K562 (cell line): Measurements from ENCODE around the gene PCSK5.

Experiments
- CHD4 ChIP-seq: fragments of 200-600 bp; sonication (generic); IDR thresholded peaks from 3 replicates; pipeline ENCODE4 v1.6.1; 2012; ENCODE audit warnings: low read depth, mild to moderate bottlenecking, mixed read lengths, low read length, inconsistent platforms; ENCODE audit not compliant: insufficient read depth, insufficient replicate concordance, poor library complexity, severe bottlenecking
- EHMT2 ChIP-seq: fragments of 450-650 bp; IDR thresholded peaks from 2 replicates; pipeline ENCODE4 v1.6.1; 2018; ENCODE audit warnings: antibody characterized with exemption
- EP300 ChIP-seq: IDR thresholded peaks from 2 replicates; pipeline ENCODE4 v1.6.1; 2012; ENCODE audit warnings: low read length, improper control_type of control experiment
- IRF1 ChIP-seq: sonication (generic); formaldehyde crosslinking; IDR thresholded peaks from 2 replicates; pipeline ENCODE4 v1.8.0; 2022; ENCODE audit warnings: missing genetic modification reagents, mild to moderate bottlenecking, borderline replicate concordance
- JUNB ChIP-seq: fragments of 450-650 bp; formaldehyde crosslinking; conservative IDR thresholded peaks from 2 replicates; pipeline ENCODE4 v1.4.0; 2020; ENCODE audit warnings: mild to moderate bottlenecking
- POLR2A ChIP-seq: fragments of 450-650 bp; conservative IDR thresholded peaks from 2 replicates; pipeline ENCODE4 v1.6.1; 2016
- POLR2AphosphoS5 ChIP-seq: IDR thresholded peaks from 2 replicates; pipeline ENCODE4 v1.6.1; 2011; ENCODE audit warnings: mild to moderate bottlenecking, low read depth, low read length, moderate library complexity; ENCODE audit not compliant: control insufficient read depth, insufficient read depth
- RHOXF2B ChIP-seq: fragments of 250-450 bp; sonication (Bioruptor Pico); conservative IDR thresholded peaks from 2 replicates; pipeline ENCODE4 v1.5.1; 2021
- SMARCC2 ChIP-seq: fragments of 450-650 bp; IDR thresholded peaks from 2 replicates; pipeline ENCODE4 v1.6.1; 2017; ENCODE audit warnings: antibody characterized with exemption, moderate library complexity, mild to moderate bottlenecking, low read depth
- TAF1 ChIP-seq: IDR thresholded peaks from 2 replicates; pipeline ENCODE4 v1.6.1; 2011; ENCODE audit warnings: mild to moderate bottlenecking, low read length, moderate library complexity; ENCODE audit not compliant: insufficient read depth, control insufficient read depth, severe bottlenecking; ENCODE audit errors: extremely low read depth
- ZKSCAN3 ChIP-seq: fragments of 250-450 bp; sonication (Bioruptor Pico); IDR thresholded peaks from 2 replicates; pipeline ENCODE4 v1.4.0; 2020
- ZZZ3 ChIP-seq: fragments of 450-650 bp; IDR thresholded peaks from 2 replicates; pipeline ENCODE4 v1.6.1; 2016; ENCODE audit warnings: antibody characterized with exemption, mild to moderate bottlenecking, moderate library complexity
- TF ChIP-seq, protein P1 (sequence below), 3 experiments: IDR thresholded peaks in 2 of 3; conservative IDR thresholded peaks in 1 of 3; 2 replicates each; pipeline ENCODE4 v1.5.1; 2011 to 2012; ENCODE audit warnings: low read length in 3 of 3, mild to moderate bottlenecking in 3 of 3, control low read depth in 2 of 3, improper control_type of control experiment in 1 of 3, inconsistent platforms in 1 of 3, low read depth in 1 of 3, mixed read lengths in 1 of 3, moderate library complexity in 1 of 3; ENCODE audit not compliant: insufficient read depth in 2 of 3

DNA sequence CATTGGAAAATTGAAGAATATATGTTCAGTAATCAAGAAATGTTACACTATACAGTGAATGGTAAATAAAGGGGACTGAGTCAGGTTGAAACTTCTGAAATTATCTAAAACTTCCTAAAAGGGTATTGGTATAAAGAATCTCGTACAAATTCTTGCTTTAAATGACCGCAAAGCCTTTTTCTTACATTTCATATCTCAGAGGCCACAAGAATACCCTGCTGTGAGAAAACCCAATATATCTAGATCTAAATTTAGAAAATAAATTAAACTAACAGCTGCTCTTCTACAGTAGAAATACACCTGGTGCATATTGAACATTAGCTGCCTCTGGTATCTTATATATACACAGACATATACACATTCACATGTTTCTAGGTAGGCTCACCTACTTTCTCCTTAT is 221.7 kb downstream of the PCSK5 start:
- no peak for TF ChIP-seq IRF1
- TF ChIP-seq POLR2AphosphoS5 = no peak
- TF ChIP-seq, protein P1, sequence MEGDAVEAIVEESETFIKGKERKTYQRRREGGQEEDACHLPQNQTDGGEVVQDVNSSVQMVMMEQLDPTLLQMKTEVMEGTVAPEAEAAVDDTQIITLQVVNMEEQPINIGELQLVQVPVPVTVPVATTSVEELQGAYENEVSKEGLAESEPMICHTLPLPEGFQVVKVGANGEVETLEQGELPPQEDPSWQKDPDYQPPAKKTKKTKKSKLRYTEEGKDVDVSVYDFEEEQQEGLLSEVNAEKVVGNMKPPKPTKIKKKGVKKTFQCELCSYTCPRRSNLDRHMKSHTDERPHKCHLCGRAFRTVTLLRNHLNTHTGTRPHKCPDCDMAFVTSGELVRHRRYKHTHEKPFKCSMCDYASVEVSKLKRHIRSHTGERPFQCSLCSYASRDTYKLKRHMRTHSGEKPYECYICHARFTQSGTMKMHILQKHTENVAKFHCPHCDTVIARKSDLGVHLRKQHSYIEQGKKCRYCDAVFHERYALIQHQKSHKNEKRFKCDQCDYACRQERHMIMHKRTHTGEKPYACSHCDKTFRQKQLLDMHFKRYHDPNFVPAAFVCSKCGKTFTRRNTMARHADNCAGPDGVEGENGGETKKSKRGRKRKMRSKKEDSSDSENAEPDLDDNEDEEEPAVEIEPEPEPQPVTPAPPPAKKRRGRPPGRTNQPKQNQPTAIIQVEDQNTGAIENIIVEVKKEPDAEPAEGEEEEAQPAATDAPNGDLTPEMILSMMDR (IDR thresholded peaks at IDR 0.05 in 2 of 3, conservative IDR thresholded peaks at IDR 0.05 in 1 of 3; ENCODE audit: insufficient read depth in 2 of 3, low read depth in 1 of 3, low read length in 3 of 3) = no peak
- TF ChIP-seq RHOXF2B (CRISPR knock-in tag) = no peak
- TF ChIP-seq ZKSCAN3 (CRISPR knock-in tag) = no peak
- no peak for TF ChIP-seq JUNB (CRISPR knock-in tag)
- TF ChIP-seq ZZZ3 = no peak
- TF ChIP-seq EHMT2 = no peak
- no peak for TF ChIP-seq CHD4
- no peak for TF ChIP-seq SMARCC2
- no peak for TF ChIP-seq POLR2A
- TF ChIP-seq TAF1 = no peak
- no peak for TF ChIP-seq EP300
